ENCODE data around the gene AMN. TPM values are rescaled to one million over a fixed set of nuclear protein-coding genes. Genes with fewer than 3 reads are reported as not detected.
A peak's percentile ranks its signal among the peaks of the same experiment; 100 is the strongest.

AMN gene
- polyA plus RNA-seq, 4 donors: 71.0 to 467 (median 402) TPM

- H3K4me3 ChIP-seq (ENCODE audit: low read depth in 1 of 3, low read length in 3 of 3): no peak overlapping the region
- peaks cover 0 to 19% (median 3%) of the 10 kb centered on the region in 3 donors for H3K27me3 ChIP-seq (ENCODE audit: control insufficient read depth in 3 of 3, insufficient read depth in 3 of 3, low read length in 3 of 3)
- H3K27ac ChIP-seq (ENCODE audit: low read depth in 1 of 3, low read length in 2 of 3): peak overlapping the region in 2 of 3 donors; percentile 11 to 32
- H3K36me3 ChIP-seq (ENCODE audit: control insufficient read depth in 3 of 3, insufficient read depth in 2 of 3, low read depth in 1 of 3, low read length in 3 of 3): peaks cover 4 to 57% (median 5%) of the 10 kb centered on the region in 3 donors
- DNase-seq (peak in 1 of 2 donors; percentile 24), FAIRE-seq (no peak)
- peaks cover 0 to 33% (median 6%) of the 10 kb centered on the region in 3 donors for H3K4me1 ChIP-seq (ENCODE audit: control insufficient read depth in 3 of 3, insufficient read depth in 2 of 3, low read depth in 1 of 3, low read length in 2 of 3)
- H3K9me3 ChIP-seq (ENCODE audit: control insufficient read depth in 2 of 2, insufficient read depth in 1 of 2, low read depth in 1 of 2, low read length in 1 of 2): no peaks in the 10 kb centered on the region
- WGBS, 3 donors: 90 to 93% (median 91%) methylated on average over 12 of the region's 12 CpGs
Measured at GRCh38 chr14:102931580-102932285, 9.3 kb downstream of the AMN start.

GRCh38 chr14:102932484-102933248 lies 10.2 kb downstream of the AMN start:
- peaks cover 0 to 18% (median 3%) of the 10 kb centered on the region in 3 donors for H3K27me3 ChIP-seq (ENCODE audit: control insufficient read depth in 3 of 3, insufficient read depth in 3 of 3, low read length in 3 of 3)
- peaks cover 0 to 29% (median 6%) of the 10 kb centered on the region in 3 donors for H3K4me1 ChIP-seq (ENCODE audit: control insufficient read depth in 3 of 3, insufficient read depth in 2 of 3, low read depth in 1 of 3, low read length in 2 of 3)
- FAIRE-seq (no peak), DNase-seq (peak in 1 of 2 donors; percentile 22)
- H3K4me3 ChIP-seq (ENCODE audit: low read depth in 1 of 3, low read length in 3 of 3): no peak overlapping the region
- H3K9me3 ChIP-seq (ENCODE audit: control insufficient read depth in 2 of 2, insufficient read depth in 1 of 2, low read depth in 1 of 2, low read length in 1 of 2): no peaks in the 10 kb centered on the region
- peaks cover 5 to 66% (median 13%) of the 10 kb centered on the region in 3 donors for H3K36me3 ChIP-seq (ENCODE audit: control insufficient read depth in 3 of 3, insufficient read depth in 2 of 3, low read depth in 1 of 3, low read length in 3 of 3)
- WGBS, 3 donors: 80 to 90% (median 85%) methylated on average over 18 to 26 of the region's 26 CpGs
- no peak overlapping the region for H3K27ac ChIP-seq (ENCODE audit: low read depth in 1 of 3, low read length in 2 of 3)

GRCh38 chr14:102933618-102934231 lies 11.3 kb downstream of the AMN start:
- Histone ChIP-seq H3K27ac (ENCODE audit: low read depth in 1 of 3, low read length in 2 of 3) (no peak overlapping the region), H3K27me3 (ENCODE audit: control insufficient read depth in 3 of 3, insufficient read depth in 3 of 3, low read length in 3 of 3) (peaks cover 0 to 8% (median 3%) of the 10 kb centered on the region in 3 donors), H3K36me3 (ENCODE audit: control insufficient read depth in 3 of 3, insufficient read depth in 2 of 3, low read depth in 1 of 3, low read length in 3 of 3) (peaks cover 11 to 77% (median 14%) of the 10 kb centered on the region in 3 donors), H3K9me3 (ENCODE audit: control insufficient read depth in 2 of 2, insufficient read depth in 1 of 2, low read depth in 1 of 2, low read length in 1 of 2) (no peaks in the 10 kb centered on the region), H3K4me1 (ENCODE audit: control insufficient read depth in 3 of 3, insufficient read depth in 2 of 3, low read depth in 1 of 3, low read length in 2 of 3) (peaks cover 0 to 23% (median 3%) of the 10 kb centered on the region in 3 donors), H3K4me3 (ENCODE audit: low read depth in 1 of 3, low read length in 3 of 3) (no peak overlapping the region)
- DNase-seq (no peak), FAIRE-seq (no peak)
- WGBS, 3 donors: 94 to 96% (median 94%) methylated on average over 20 of the region's 20 CpGs

GRCh38 chr14:102935756-102936155 lies 13.3 kb downstream of the AMN start:
- Histone ChIP-seq H3K9me3 (ENCODE audit: control insufficient read depth in 2 of 2, insufficient read depth in 1 of 2, low read depth in 1 of 2, low read length in 1 of 2) (no peaks in the 10 kb centered on the region), H3K27ac (ENCODE audit: low read depth in 1 of 3, low read length in 2 of 3) (no peak overlapping the region), H3K36me3 (ENCODE audit: control insufficient read depth in 3 of 3, insufficient read depth in 2 of 3, low read depth in 1 of 3, low read length in 3 of 3) (peaks cover 11 to 88% (median 14%) of the 10 kb centered on the region in 3 donors), H3K4me3 (ENCODE audit: low read depth in 1 of 3, low read length in 3 of 3) (no peak overlapping the region), H3K27me3 (ENCODE audit: control insufficient read depth in 3 of 3, insufficient read depth in 3 of 3, low read length in 3 of 3) (peaks cover 0 to 2% (median 0%) of the 10 kb centered on the region in 3 donors), H3K4me1 (ENCODE audit: control insufficient read depth in 3 of 3, insufficient read depth in 2 of 3, low read depth in 1 of 3, low read length in 2 of 3) (peaks cover 0 to 11% (median 0%) of the 10 kb centered on the region in 3 donors)
- 83 to 92% (median 86%) methylated on average over 4 of the region's 4 CpGs for WGBS, 3 donors
- FAIRE-seq: no peak
- no peak for DNase-seq

- H3K4me3 ChIP-seq (ENCODE audit: low read depth in 1 of 3, low read length in 3 of 3): no peak overlapping the region
- FAIRE-seq: no peak
- H3K4me1 ChIP-seq (ENCODE audit: control insufficient read depth in 3 of 3, insufficient read depth in 2 of 3, low read depth in 1 of 3, low read length in 2 of 3): no peaks in the 10 kb centered on the region
- no peak for DNase-seq
- 92 to 95% (median 95%) methylated on average over 21 to 22 of the region's 22 CpGs for WGBS, 3 donors
- H3K36me3 ChIP-seq (ENCODE audit: control insufficient read depth in 3 of 3, insufficient read depth in 2 of 3, low read depth in 1 of 3, low read length in 3 of 3): peaks cover 10 to 87% (median 13%) of the 10 kb centered on the region in 3 donors
- no peak overlapping the region for H3K27ac ChIP-seq (ENCODE audit: low read depth in 1 of 3, low read length in 2 of 3)
- H3K9me3 ChIP-seq (ENCODE audit: control insufficient read depth in 2 of 2, insufficient read depth in 1 of 2, low read depth in 1 of 2, low read length in 1 of 2): no peaks in the 10 kb centered on the region
- H3K27me3 ChIP-seq (ENCODE audit: control insufficient read depth in 3 of 3, insufficient read depth in 3 of 3, low read length in 3 of 3): no peaks in the 10 kb centered on the region
Measured at GRCh38 chr14:102937331-102938175, 15.1 kb downstream of the AMN start.

- H3K27me3 ChIP-seq (ENCODE audit: control insufficient read depth in 3 of 3, insufficient read depth in 3 of 3, low read length in 3 of 3): no peaks in the 10 kb centered on the region
- FAIRE-seq (no peak), DNase-seq (no peak)
- no peak overlapping the region for H3K4me3 ChIP-seq (ENCODE audit: low read depth in 1 of 3, low read length in 3 of 3)
- H3K9me3 ChIP-seq (ENCODE audit: control insufficient read depth in 2 of 2, insufficient read depth in 1 of 2, low read depth in 1 of 2, low read length in 1 of 2): no peaks in the 10 kb centered on the region
- no peak overlapping the region for H3K27ac ChIP-seq (ENCODE audit: low read depth in 1 of 3, low read length in 2 of 3)
- H3K36me3 ChIP-seq (ENCODE audit: control insufficient read depth in 3 of 3, insufficient read depth in 2 of 3, low read depth in 1 of 3, low read length in 3 of 3): peaks cover 11 to 88% (median 14%) of the 10 kb centered on the region in 3 donors
- WGBS, 3 donors: 93 to 95% (median 94%) methylated on average over 12 of the region's 12 CpGs
- no peaks in the 10 kb centered on the region for H3K4me1 ChIP-seq (ENCODE audit: control insufficient read depth in 3 of 3, insufficient read depth in 2 of 3, low read depth in 1 of 3, low read length in 2 of 3)
Measured at GRCh38 chr14:102938191-102938590, 15.7 kb downstream of the AMN start.

- 91 to 98% (median 96%) methylated on average over 18 of the region's 18 CpGs for whole genome bisulfite sequencing, 3 donors
- no peak overlapping the region for H3K4me3 ChIP-seq (ENCODE audit: low read depth in 1 of 3, low read length in 3 of 3)
- H3K9me3 ChIP-seq (ENCODE audit: control insufficient read depth in 2 of 2, insufficient read depth in 1 of 2, low read depth in 1 of 2, low read length in 1 of 2): no peaks in the 10 kb centered on the region
- no peaks in the 10 kb centered on the region for H3K27me3 ChIP-seq (ENCODE audit: control insufficient read depth in 3 of 3, insufficient read depth in 3 of 3, low read length in 3 of 3)
- peaks cover 11 to 89% (median 16%) of the 10 kb centered on the region in 3 donors for H3K36me3 ChIP-seq (ENCODE audit: control insufficient read depth in 3 of 3, insufficient read depth in 2 of 3, low read depth in 1 of 3, low read length in 3 of 3)
- no peaks in the 10 kb centered on the region for H3K4me1 ChIP-seq (ENCODE audit: control insufficient read depth in 3 of 3, insufficient read depth in 2 of 3, low read depth in 1 of 3, low read length in 2 of 3)
- no peak overlapping the region for H3K27ac ChIP-seq (ENCODE audit: low read depth in 1 of 3, low read length in 2 of 3)
- DNase-seq (no peak), FAIRE-seq (no peak)
Measured at GRCh38 chr14:102939329-102939728, 16.9 kb downstream of the AMN start.
